ENCODE data around the gene IRX6. TPM values are rescaled to one million over a fixed set of nuclear protein-coding genes. Genes with fewer than 3 reads are reported as not detected.

The IRX6 gene
- total RNA-seq, 4 donors from 2014 or later: 0.11 to 1.6 (median 0.17) TPM; not detected in 1

GRCh38 chr16:55333684-55334083 is 9.7 kb downstream of the IRX6 start:
- no peak overlapping the region for H3K4me3 ChIP-seq
- peaks cover 2 to 19% (median 15%) of the 10 kb centered on the region in 4 donors for H3K4me1 ChIP-seq
- H3K36me3 ChIP-seq: no peaks in the 10 kb centered on the region
- TF ChIP-seq POLR2AphosphoS5 (IDR thresholded peaks at IDR 0.05): no peak
- TF ChIP-seq POLR2A (IDR thresholded peaks at IDR 0.05; ENCODE audit: low read depth): no peak
- no peak for TF ChIP-seq EP300 (IDR thresholded peaks at IDR 0.05)
- TF ChIP-seq CTCF (IDR thresholded peaks at IDR 0.05): no peak
- 80% methylated on average over 2 of the region's 2 CpGs for WGBS
- H3K9me3 ChIP-seq: no peaks in the 10 kb centered on the region
- H3K27me3 ChIP-seq: peaks cover 0 to 71% (median 18%) of the 10 kb centered on the region in 4 donors
- H3K27ac ChIP-seq (replicated peaks in 1 of 4): no peak overlapping the region
- DNase-seq (ENCODE audit: extremely low spot score): no peak
- intact Hi-C loops (cut with DNase I): no loop called here

- no peak overlapping the region for H3K4me3 ChIP-seq
- 64% methylated on average over 5 of the region's 5 CpGs for WGBS
Observed at GRCh38 chr16:55338646-55339045, 14.6 kb downstream of the IRX6 start.

GRCh38 chr16:55340445-55340844 is 16.4 kb downstream of the IRX6 start:
- no peak for TF ChIP-seq EP300 (IDR thresholded peaks at IDR 0.05)
- no peak for TF ChIP-seq POLR2AphosphoS5 (IDR thresholded peaks at IDR 0.05)
- TF ChIP-seq POLR2A (IDR thresholded peaks at IDR 0.05; ENCODE audit: low read depth): no peak
- no peak for TF ChIP-seq CTCF (IDR thresholded peaks at IDR 0.05)
- peaks cover 0 to 18% (median 0%) of the 10 kb centered on the region in 4 donors for H3K27me3 ChIP-seq
- intact Hi-C loops (cut with DNase I): no loop called here
- 87% methylated on average over 1 of the region's 1 CpG for WGBS
- H3K27ac ChIP-seq (replicated peaks in 1 of 4): no peak overlapping the region
- H3K9me3 ChIP-seq: no peaks in the 10 kb centered on the region
- DNase-seq (ENCODE audit: extremely low spot score): no peak
- no peaks in the 10 kb centered on the region for H3K36me3 ChIP-seq
- no peaks in the 10 kb centered on the region for H3K4me1 ChIP-seq
- no peak overlapping the region for H3K4me3 ChIP-seq

More at GRCh38 chr16:55338646-55339045, 14.6 kb downstream of the IRX6 start:
- H3K27me3 ChIP-seq: peaks cover 0 to 31% (median 4%) of the 10 kb centered on the region in 4 donors
- no peak for DNase-seq (ENCODE audit: extremely low spot score)
- TF ChIP-seq EP300 (IDR thresholded peaks at IDR 0.05): no peak
- TF ChIP-seq CTCF (IDR thresholded peaks at IDR 0.05): no peak
- TF ChIP-seq POLR2AphosphoS5 (IDR thresholded peaks at IDR 0.05): no peak
- TF ChIP-seq POLR2A (IDR thresholded peaks at IDR 0.05; ENCODE audit: low read depth): no peak
- H3K9me3 ChIP-seq: no peaks in the 10 kb centered on the region
- H3K36me3 ChIP-seq: no peaks in the 10 kb centered on the region
- H3K27ac ChIP-seq (replicated peaks in 1 of 4): no peak overlapping the region
- intact Hi-C loops (cut with DNase I): no loop called here
- H3K4me1 ChIP-seq: no peaks in the 10 kb centered on the region

- 85% methylated on average over 4 of the region's 4 CpGs for WGBS
- H3K36me3 ChIP-seq: no peaks in the 10 kb centered on the region
- intact Hi-C loops (cut with DNase I): no loop called here
- TF ChIP-seq CTCF (IDR thresholded peaks at IDR 0.05): no peak
- TF ChIP-seq POLR2AphosphoS5 (IDR thresholded peaks at IDR 0.05): no peak
- TF ChIP-seq POLR2A (IDR thresholded peaks at IDR 0.05; ENCODE audit: low read depth): no peak
- no peak for TF ChIP-seq EP300 (IDR thresholded peaks at IDR 0.05)
- no peak overlapping the region for H3K4me3 ChIP-seq
- peaks cover 0 to 22% (median 0%) of the 10 kb centered on the region in 4 donors for H3K27me3 ChIP-seq
- DNase-seq (ENCODE audit: extremely low spot score): no peak
- H3K4me1 ChIP-seq: no peaks in the 10 kb centered on the region
- no peak overlapping the region for H3K27ac ChIP-seq (replicated peaks in 1 of 4)
- H3K9me3 ChIP-seq: no peaks in the 10 kb centered on the region
Observed at GRCh38 chr16:55341681-55342080, 17.7 kb downstream of the IRX6 start.

GRCh38 chr16:55346475-55346874 is 22.5 kb downstream of the IRX6 start:
- Histone ChIP-seq H3K27me3 (peaks cover 0 to 21% (median 0%) of the 10 kb centered on the region in 4 donors), H3K36me3 (no peaks in the 10 kb centered on the region), H3K4me3 (no peak overlapping the region), H3K4me1 (no peaks in the 10 kb centered on the region), H3K9me3 (peaks cover 0 to under 1% (median 0%) of the 10 kb centered on the region in 4 donors), H3K27ac (replicated peaks in 1 of 4) (no peak overlapping the region)
- 90% methylated on average over 6 of the region's 6 CpGs for WGBS
- TF ChIP-seq POLR2A (IDR thresholded peaks at IDR 0.05; ENCODE audit: low read depth): no peak
- TF ChIP-seq CTCF (IDR thresholded peaks at IDR 0.05): no peak
- no peak for TF ChIP-seq EP300 (IDR thresholded peaks at IDR 0.05)
- TF ChIP-seq POLR2AphosphoS5 (IDR thresholded peaks at IDR 0.05): no peak
- no peak for DNase-seq (ENCODE audit: extremely low spot score)
- intact Hi-C loops (cut with DNase I): no loop called here

All from esophagus muscularis mucosa (tissue), 4 donors.